ENCODE data around the gene PDAP1.

DNA sequence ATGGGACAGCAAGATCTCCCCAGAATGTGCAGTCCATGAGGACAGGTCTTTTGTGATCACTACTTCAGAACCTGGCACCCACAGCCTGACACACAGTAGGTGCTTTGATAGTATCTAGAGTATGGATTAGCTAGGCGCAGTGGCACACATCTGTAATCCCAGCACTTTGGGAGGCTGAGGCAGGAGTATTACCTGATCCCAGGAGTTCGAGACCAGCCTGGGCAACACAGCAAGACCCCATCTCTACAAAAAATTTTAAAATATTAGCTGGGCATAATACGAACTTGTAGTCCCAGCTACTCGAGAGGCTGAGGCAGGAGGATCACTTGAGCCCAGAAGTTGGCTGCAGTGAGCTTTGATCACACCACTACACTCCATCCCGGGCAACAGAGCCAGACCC lies 56.1 kb downstream of the PDAP1 start:
- TF ChIP-seq MAZ (CRISPR knock-in tag; conservative IDR thresholded peaks at IDR 0.05 in 1 of 2, IDR thresholded peaks at IDR 0.05 in 1 of 2) (no peak), PHB (CRISPR knock-in tag; IDR thresholded peaks at IDR 0.05) (no peak), POLR2AphosphoS5 (IDR thresholded peaks at IDR 0.05; ENCODE audit: control insufficient read depth, insufficient read depth, low read depth, low read length) (no peak), EP300 (IDR thresholded peaks at IDR 0.05; ENCODE audit: low read length) (no peak), CTCF (IDR thresholded peaks at IDR 0.05 in 2 of 3, conservative IDR thresholded peaks at IDR 0.05 in 1 of 3; ENCODE audit: insufficient read depth in 2 of 3, low read depth in 1 of 3, low read length in 3 of 3) (no peak)
- TF ChIP-seq, protein P1, sequence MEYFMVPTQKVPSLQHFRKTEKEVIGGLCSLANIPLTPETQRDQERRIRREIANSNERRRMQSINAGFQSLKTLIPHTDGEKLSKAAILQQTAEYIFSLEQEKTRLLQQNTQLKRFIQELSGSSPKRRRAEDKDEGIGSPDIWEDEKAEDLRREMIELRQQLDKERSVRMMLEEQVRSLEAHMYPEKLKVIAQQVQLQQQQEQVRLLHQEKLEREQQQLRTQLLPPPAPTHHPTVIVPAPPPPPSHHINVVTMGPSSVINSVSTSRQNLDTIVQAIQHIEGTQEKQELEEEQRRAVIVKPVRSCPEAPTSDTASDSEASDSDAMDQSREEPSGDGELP (CRISPR knock-in tag; IDR thresholded peaks at IDR 0.05; ENCODE audit: borderline replicate concordance) = no peak

Measured in K562 (cell line).